GM18868 (cell line): Measurements from ENCODE around the gene HOXA7.

Source experiments
- ATAC-seq: cut with Tn5 transposase; IDR thresholded peaks from one replicate; pipeline ENCODE4 v1.9.1; 2021; ENCODE audit warnings: mild to moderate bottlenecking, moderate library complexity; ENCODE audit not compliant: unreplicated experiment

Gene HOXA7

DNA sequence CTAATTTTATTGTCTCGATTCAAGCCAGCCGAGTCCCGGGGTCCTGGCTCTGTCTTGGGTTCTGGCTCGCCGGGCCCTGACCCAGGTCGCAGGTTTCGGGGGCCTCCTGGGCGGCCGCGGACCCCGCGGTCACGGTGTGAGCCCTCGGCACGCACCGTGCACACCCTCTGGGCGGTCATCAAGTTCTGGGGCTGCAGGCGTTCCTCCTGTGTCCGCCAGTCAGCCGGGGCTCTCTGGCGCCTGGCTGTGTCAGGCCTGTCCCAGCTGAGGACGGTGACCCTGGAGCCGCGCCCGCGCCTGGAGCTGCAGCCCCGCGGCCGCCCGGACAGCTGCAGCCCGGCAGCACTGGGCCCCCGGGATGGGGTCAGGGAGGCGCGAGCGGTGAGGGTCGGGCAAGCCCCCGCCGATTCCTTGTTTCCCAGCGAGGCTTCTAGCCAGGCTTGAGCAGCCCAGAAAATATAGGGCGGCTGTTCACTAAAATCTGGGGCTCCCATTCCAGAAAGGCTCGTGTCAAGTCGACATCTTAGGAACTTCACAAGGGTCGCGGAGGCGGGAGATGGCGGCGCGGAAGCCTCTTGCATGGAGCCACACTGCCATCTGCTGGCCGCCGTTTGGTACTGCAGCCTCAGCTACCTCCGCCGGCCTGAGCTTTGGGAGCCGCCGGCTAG lies 4.2 kb upstream of the HOXA7 start:
- ATAC-seq = peak; percentile 53

DNA sequence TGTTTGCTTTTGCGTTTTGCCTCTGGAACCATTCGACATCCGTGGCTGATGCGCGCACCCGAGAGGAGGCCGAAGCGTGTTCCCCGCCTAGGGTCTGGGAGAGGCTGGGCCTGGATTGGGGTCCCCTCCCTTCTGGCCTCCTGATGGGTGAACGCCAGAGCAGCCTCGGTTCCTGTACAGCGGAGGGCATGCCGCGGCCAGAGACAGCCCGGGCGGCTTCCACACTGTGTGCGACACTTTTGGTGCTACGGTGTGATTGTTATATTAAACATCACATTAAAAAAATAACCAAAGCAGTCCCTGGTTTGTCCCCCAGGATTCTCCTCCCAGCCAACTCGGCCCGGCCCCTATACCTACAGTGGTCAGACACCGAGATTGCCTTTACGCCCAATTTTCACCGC lies 3.7 kb upstream of the HOXA7 start:
- peak; percentile 3 for ATAC-seq

DNA sequence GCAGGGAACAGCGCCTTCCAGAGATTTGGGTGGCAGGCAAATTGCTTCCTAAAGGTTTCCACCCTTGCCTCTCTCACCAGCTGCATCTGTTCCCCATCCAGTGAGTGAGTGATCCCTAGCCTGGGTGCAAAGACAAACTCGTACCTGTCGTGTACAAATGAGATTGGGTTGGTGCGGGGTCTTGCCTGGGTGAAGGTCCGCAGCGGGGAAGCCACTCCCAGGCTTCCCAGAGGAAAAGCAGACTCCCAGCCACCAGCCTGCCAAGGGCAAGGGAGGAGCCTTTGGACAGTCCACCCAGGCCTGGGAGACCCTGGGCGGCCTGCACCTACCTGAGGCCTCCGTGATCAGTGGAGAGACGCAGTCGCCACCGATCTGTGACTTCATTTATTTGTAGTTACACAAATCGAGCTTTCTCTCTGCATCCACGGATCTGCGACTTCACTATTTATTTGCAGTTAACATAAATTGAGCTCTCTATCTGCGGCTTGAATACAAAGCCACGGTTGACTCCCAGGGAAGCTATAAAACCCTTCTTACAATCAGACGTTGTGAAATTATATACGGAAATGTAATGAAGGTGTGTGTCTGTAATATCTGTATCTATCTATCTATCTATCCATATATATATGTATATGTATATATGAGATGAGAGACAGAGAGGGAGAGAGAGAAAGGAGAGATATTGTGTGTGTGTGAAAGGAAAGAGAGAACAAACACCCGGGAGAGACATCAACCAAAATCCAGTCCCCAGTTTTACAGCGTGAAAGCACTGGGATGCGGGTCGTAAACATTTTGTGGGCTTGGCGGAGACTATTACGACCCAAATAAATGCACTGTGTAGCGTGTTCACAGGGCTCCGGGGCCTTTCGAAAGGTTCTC lies 3.0 kb upstream of the HOXA7 start:
- ATAC-seq = no peak

DNA sequence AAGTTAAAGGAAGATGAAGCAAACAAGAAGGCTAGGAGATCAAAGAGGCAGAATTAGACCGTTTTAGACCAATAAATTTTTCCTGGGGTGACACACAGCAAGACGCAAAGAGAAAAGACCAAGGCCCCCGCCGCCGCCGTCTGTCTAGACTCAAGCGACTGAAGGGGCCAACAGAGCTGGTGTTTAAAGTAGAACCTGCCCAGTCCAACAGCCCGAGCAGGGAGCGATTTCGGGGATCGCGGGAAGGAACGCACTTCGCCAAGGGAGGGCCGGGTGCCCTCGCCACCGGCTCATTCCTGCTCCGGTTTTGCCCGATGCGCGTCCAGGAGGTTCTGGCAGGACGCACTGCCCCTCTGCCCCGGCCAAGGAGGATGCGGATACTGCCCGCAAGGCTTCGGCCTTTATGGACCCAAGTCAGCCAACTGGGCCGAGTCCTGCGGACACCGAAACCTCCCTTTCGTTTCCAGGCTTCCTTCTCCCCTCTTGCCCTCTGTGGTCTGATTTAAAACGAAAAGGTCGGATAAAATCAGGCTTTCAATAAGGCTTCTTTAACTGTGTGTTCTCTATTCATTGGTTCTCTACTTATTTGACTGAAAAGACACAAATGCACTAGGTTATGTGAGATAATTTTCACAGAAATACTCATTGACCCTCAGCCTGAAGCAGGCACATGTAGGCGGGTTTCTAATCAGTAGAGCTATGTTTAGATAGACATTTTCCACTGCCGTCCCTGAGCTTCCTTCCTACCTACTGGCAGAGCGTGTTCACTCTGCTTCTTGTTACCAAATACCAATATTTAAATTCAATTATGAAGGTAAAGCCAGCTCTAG lies 2.2 kb upstream of the HOXA7 start:
- no peak for ATAC-seq

DNA sequence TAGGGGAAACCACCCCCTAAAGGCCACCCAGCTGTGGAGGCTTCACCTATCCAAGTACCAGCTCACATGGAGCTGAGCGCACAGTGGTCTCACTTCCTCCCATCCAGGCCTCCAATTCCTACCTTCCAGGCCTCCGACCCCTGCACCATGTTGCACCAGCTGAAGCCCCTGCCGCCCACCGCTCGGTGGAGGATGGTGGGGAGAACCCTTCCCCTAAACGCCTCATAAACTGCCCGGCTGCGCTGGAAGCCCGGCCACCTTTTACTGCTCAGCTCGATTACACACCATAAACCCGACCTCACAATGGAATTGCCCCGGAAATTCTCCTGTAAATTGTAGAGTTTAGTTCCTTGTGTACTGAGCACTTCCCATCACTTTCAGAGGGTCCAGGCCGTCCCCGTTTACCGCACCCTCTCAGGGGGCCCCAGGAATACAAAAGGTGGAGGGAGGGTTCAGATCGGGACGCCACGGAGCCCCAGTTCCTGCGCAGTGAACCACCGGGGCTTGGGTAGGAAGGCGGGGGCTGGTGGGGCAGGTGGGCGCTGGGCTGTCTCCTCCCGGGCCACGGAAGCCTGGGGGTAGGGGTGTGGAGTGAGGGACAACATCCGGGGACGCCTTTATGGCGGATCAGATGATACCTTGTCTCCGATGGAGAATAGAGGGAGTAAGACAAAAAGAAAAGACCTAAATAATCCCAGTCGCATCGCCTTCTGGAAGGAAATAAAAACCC lies 1.4 kb upstream of the HOXA7 start:
- ATAC-seq = no peak

DNA sequence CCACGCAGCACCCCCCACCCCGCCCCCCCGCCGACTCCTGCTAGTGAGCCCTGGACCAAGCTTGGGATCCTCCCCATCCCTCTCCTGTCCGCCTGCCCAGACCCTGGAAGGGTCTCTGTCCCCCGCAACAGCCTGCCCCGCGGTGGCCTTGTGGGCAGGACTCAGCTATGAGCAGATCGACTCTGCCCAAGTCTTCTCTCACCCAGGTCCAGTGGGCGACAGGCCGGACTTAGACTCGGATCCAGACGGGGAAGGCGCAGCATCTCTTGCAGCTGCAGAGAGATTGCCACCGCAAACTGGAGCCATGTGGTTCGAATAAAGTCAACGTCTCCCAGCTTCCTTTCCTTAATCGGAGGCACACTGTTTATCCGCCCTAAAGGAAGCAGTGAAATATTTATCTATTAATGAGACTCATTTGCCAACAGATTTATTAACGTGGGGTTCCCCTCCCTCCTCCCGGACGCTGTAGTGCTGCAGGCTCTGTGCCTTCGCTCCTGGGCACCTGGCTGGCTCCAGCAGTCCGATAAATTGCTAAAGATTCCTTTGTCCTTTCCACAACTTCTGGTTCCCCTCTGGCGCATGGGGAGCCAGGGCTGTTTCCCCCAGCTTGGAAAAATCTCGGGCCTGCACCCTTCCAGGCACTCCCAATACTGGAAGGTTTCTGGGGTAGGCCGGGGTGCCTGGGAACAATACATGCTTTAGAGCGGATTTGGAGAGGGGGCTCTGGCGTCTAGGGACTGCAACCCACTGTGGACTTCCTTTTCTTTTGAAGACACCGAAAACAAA lies 634 bp upstream of the HOXA7 start:
- no peak for ATAC-seq

DNA sequence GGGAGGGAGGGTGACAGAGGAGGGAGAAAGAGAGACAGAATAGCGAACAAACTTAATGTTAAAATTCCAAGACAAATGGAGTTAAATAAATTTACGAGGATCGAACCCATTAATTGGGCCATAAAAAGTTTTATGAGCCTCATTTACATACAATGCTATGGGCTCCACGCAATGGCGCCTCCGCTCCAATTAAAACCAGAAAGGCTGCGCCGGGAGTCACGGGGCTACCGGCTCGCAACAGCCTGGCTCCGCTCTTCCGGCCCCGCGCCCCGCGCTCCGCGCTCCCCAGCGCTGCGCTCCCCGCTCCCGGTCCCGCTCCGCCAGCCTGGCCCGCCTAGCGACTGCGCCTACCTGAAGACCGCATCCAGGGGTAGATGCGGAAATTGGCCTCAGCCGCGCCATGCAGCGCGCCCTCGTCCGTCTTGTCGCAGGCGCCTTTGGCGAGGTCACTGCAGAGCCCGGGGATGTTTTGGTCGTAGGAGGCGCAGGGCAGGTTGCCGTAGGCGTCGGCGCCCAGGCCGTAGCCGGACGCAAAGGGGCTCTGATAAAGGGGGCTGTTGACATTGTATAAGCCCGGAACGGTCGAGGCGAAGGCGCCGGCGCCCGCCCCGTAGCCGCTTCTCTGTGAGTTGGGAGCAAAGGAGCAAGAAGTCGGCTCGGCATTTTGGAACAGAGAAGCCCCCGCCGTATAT lies 513 bp downstream of the HOXA7 start:
- ATAC-seq = no peak

DNA sequence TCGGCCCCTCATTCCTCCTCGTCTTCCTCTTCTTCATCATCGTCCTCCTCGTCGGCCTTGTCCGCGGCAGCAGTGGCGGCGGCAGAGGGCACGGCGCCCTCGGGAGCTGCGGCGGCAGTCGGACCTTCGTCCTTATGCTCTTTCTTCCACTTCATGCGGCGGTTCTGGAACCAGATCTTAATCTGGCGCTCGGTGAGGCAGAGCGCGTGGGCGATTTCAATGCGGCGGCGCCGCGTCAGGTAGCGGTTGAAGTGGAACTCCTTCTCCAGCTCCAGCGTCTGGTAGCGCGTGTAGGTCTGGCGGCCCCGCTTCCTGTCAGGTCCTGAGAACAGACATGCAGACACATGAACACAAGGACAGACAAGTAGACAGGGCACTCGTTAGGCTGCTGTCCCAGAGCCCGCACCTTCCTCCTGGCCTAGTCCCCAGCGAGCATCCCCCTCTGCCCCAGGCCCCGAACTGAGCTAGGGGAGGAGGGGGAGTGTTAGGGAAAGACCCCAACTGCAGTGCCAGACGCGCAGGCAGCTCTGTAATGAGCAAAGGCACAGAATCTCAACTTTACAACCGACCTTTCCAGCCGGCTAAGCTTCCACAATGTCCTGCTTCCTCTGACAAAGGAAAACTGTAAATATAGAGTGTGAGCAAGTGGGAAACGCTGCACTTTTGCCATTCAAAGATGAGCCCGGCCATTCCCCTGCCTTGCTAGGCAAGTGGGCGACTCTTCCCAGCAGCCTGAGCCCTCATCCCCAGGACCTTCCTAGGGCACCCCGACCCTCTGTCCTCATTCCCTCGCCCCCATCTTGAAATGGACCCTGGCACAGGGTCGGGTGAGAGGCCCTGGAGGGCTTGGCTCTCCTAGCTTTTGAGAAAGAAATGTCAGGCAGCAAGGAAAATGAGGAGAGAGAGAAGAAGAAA lies 1.3 kb downstream of the HOXA7 start:
- ATAC-seq = no peak

DNA sequence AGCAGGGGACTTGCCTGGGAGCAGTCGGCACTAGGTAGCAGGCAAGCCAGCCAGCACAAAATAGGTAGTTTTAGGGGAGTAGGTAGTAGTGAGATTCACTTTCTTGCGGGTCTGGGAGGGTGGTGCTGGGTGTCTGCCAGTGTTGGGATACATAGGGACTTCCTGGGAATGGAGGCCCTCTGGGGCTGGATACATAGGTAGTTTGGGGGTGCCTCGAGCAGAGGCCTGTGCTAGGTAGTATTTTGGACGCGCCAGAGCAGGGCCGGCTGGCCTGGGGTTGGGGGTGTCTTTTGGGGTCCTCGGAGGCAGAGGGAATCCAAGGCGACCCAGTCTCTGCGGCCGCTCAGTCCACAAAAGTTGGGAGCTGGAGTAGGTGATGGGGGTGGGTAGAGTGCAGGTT lies 2.1 kb downstream of the HOXA7 start:
- ATAC-seq = no peak

DNA sequence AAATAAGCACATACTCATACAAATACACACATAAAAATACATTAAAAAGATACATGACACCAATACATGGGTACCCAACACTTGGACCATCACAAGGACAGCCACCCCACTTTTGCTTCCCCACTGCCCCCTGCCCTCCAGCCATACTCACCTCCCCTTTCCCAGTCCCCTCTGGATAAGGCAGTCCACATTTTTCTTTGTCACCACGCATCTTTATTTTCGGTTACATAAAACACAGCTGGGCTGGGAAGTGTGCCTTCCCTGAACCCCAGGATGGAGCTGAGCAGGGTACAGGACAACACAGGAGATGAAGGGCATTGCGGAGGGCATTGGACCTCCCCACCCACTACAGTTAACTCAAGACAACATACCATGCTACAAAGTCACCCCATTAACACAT lies 2.9 kb downstream of the HOXA7 start:
- no peak for ATAC-seq

DNA sequence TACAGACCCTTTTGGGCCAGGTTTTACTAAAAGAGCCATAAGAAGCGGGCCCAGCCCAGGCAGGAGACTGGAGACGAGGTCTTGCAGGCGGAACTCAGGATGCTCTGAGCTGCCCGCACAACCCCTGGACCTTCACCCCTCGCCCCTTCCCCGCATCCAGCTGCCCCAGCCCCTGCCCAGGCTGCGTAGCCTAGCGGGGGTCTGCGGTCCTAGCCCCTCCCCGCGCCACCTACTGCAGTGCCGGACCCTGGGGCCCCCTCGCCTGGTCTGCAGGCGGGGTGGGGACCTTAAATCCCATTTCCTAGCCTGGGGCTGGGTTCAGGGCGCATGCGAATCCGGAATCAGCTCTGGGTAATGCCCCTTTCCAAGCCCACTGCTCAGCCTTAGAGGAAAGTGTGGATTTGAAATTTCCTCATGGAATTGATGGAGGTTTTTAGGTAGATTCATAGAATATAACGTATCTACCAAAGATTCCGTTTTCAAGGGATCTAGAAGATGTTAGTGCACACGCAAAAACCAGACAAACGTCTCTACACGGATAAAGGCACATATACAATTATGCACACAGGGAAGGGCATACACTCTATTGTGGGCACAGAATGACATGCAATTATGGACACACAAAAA lies 3.5 kb downstream of the HOXA7 start:
- no peak for ATAC-seq

DNA sequence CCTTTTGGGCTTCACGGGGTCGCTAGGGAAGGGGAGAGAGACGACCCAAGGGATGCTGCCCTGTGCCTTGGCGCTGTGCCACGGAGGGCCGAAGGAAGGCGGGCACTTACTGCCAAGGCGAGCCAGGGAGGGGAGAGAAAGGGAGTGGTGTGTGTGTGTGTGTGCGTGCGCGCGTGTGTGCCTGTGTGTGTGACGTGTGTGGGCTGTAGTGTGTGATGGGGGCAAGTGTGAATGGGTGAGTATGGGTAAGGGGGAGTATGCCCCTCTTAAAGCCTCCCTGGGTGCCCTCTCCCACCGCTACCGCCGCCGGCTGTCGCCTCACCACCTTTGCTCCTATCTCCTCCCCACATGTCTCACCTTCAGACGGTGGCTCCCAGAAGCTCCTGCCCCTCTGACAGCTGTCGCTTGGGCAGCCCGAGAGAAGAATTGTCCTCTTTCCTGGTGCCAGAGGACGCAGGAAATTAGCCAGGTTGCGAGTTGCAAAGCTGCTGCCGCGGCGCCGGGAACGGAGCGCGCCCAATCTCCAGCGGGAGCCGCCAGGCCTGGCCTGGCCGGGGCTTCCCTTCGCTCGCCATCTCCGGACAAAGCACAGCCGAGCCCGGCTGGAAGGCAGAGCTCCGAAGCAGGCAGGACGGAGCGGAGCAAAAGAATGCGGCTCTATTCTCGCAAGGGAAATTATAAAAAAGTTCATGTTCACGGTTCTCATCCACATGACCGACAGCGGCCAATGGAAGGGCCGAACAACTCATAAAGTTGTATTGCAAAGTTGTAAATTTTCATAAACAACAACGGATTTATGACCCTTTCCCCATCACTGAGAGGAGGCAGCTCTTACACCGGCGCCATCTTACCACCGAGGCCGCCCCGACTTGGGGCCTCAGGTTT lies 4.3 kb downstream of the HOXA7 start, which contains the start of gene HOXA3:
TSS of gene HOXA3 (minus strand) at position 653 of the 885 bp plus-strand sequence. CDS start 41,943 bp downstream, outside the sequence.
- ATAC-seq = no peak

DNA sequence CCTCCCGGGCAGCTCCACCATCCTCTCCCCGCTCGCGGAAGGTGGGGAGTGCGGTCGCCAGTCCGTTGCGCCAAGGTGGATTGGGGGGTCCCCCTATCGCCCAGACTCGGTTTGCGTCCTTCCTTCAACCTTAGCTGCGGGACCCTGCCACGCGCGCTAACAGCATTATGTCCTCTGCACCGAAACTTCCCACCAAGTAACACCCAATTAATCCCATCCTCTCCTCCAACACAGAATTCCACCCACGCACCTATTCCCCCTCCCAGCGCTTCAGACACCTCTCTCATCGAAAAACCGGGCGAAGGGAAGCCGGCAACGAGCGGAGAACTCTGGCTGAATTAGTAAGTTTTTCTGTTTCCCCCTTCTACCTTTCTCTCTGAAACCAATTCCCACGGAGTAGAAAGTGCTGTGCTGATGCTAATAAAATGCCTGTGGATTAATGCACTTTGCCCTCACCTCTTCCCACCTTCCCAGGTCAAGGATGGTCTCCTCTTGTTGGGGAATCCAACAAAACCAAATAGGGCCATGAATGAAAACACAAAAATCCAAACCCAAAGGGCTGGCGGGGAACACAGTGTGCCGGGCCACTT lies 5.0 kb downstream of the HOXA7 start:
- ATAC-seq = no peak

DNA sequence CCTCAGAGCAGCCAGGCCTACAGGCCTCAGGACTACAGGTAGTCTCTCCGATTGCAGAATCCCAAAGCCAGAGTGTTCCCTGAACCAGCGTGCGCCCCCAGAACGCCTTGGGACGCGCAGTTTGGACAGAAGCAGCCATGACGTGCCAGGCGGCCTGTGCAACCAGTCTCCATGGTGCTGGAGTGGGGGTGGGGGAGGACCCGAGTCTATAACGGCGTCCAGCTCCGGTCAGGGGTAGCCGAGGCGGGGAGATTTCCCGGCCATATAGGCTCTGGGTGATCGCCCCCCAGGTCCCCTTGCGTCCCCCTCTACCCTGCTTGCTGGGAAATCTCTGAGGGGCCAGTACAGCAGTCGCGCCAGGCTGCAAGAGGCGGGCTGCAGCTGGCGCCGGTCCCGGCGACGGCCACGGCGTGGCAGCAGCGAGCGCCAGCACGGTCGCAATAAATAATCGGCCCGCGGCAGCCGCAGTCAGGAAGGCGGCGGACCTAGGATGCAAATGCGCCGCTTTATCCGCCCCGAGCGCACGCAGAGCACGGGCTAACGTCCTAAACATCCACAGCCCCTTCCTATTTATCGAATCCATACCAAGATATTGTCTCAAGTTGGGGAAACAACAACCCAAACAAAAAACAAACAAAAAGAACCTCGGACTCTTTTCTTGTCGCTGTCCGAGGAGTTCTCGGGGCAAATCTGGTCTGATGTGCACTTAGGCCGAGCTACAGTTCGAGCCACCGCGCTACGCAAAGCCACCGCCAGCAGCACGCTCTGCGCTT lies 5.7 kb downstream of the HOXA7 start:
- ATAC-seq = peak; percentile 89

DNA sequence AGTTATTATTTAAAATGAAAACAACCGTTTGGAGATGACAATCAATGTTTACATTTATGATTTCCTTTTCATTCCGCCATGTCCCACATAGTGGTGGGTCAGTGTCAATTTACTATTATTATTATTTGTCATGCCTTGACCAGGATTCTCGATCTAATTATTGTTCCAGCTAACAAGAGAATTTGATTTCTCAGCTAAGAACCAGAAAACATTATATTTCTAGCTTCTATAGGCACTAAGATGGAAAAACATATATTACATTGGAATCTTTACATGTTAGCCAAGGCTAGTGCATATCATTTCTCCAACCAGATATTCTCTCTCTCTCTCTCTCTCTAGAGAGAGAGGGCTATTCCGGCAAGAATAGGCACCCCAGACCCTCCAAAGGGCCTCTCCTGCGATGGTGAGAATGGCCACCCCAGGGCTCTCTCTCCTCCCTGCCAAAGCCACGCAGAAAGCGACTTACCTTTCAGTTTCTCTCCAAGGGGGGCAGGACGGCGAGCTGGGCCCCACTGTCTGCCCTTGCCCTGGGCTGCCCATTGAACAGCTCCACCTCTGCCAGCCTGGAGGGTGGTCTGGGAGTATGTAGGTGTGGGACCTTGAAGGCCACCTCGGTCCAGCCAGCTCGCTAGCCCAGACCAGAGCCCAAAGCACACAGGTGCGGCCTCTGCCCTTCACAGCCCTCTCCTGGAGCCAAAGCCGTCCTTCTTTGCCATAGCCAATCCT lies 6.5 kb downstream of the HOXA7 start:
- ATAC-seq = peak; percentile 13
